ENCODE results near the gene PRR23E. TPM values are rescaled to one million over a fixed set of nuclear protein-coding genes. Genes with fewer than 3 reads are reported as not detected.

Gene PRR23E
- total and polyA plus RNA-seq, 2 donors from 2014 or later = not detected

DNA sequence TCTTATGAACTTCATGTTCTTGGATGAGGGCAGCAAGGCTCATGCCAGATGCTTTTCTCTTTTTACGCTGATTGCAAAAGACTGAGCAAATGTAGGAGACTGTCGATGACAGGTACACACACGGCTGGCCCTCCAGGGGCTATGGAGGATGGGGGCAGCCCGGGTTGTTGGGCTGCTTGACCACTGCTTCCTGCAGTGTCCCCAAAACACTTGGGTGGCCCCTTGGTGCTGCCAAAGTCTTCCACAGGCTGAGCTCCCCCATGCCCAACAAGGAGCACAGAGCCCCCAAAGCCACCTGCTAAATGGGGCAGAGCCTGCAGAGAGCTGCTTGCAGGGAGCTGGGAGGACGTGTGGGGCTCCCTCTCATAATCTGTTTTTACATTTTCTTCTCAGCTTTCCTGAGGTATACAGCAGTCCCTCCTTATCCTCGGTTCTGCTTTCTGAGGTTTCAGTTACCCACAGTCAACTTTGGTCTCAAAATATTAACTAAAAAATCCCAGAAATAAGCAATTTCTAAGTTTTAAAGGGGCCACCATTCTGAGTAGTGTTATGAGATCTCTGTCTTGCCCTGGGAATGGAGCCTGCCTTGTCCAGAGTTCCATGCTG, 7.3 kb downstream of the PRR23E start:
- Histone ChIP-seq H3K27me3 (ENCODE audit: control insufficient read depth, insufficient read depth, low read length) (no peaks in the 10 kb centered on the region), H3K9ac (ENCODE audit: low read length in 3 of 3) (no peak overlapping the region), H3K36me3 (ENCODE audit: control insufficient read depth in 2 of 3, insufficient read depth in 3 of 3, low read length in 3 of 3) (no peaks in the 10 kb centered on the region), H3K27ac (ENCODE audit: low read depth in 2 of 2, low read length in 2 of 2) (no peak overlapping the region), H3K4me1 (ENCODE audit: control insufficient read depth in 2 of 3, insufficient read depth in 2 of 3, low read depth in 1 of 3, low read length in 3 of 3) (no peaks in the 10 kb centered on the region), H3K9me3 (ENCODE audit: control insufficient read depth in 2 of 3, insufficient read depth in 1 of 3, low read length in 3 of 3) (peaks cover 0 to 3% (median 0%) of the 10 kb centered on the region in 3 donors), H3K4me3 (ENCODE audit: low read length in 3 of 3) (no peak overlapping the region)
- FAIRE-seq (no peak), DNase-seq (no peak)
- intact Hi-C loops (cut with DNase I) = no loop called here
- TF ChIP-seq, protein P1, sequence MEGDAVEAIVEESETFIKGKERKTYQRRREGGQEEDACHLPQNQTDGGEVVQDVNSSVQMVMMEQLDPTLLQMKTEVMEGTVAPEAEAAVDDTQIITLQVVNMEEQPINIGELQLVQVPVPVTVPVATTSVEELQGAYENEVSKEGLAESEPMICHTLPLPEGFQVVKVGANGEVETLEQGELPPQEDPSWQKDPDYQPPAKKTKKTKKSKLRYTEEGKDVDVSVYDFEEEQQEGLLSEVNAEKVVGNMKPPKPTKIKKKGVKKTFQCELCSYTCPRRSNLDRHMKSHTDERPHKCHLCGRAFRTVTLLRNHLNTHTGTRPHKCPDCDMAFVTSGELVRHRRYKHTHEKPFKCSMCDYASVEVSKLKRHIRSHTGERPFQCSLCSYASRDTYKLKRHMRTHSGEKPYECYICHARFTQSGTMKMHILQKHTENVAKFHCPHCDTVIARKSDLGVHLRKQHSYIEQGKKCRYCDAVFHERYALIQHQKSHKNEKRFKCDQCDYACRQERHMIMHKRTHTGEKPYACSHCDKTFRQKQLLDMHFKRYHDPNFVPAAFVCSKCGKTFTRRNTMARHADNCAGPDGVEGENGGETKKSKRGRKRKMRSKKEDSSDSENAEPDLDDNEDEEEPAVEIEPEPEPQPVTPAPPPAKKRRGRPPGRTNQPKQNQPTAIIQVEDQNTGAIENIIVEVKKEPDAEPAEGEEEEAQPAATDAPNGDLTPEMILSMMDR (IDR thresholded peaks at IDR 0.05; ENCODE audit: borderline replicate concordance, extremely low read depth, insufficient read depth) = no peak

DNA sequence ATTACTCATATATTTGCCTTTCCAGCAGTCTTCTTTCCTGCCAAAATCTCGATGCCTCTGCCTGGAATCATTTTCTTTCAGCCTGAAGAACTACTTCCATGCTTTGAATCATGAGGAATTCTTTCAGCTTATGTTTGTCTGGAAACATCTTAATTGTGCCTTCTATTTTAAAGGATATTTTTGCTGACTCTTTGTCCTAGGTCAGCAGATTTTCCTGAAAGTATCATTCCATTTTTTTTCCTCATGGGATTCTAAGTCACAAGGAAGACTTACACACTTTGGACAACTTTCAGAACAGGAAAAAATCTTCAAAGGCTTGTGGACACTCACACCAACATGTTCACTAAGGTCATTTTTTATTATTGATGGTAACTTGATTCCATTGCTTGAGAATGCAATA, 10.1 kb downstream of the PRR23E start:
- TF ChIP-seq, protein P1 (IDR thresholded peaks at IDR 0.05; ENCODE audit: borderline replicate concordance, extremely low read depth, insufficient read depth) = no peak
- Histone ChIP-seq H3K4me1 (ENCODE audit: control insufficient read depth in 2 of 3, insufficient read depth in 2 of 3, low read depth in 1 of 3, low read length in 3 of 3) (no peaks in the 10 kb centered on the region), H3K27me3 (ENCODE audit: control insufficient read depth, insufficient read depth, low read length) (no peaks in the 10 kb centered on the region), H3K4me3 (ENCODE audit: low read length in 3 of 3) (no peak overlapping the region), H3K9ac (ENCODE audit: low read length in 3 of 3) (no peak overlapping the region), H3K36me3 (ENCODE audit: control insufficient read depth in 2 of 3, insufficient read depth in 3 of 3, low read length in 3 of 3) (no peaks in the 10 kb centered on the region), H3K27ac (ENCODE audit: low read depth in 2 of 2, low read length in 2 of 2) (no peak overlapping the region), H3K9me3 (ENCODE audit: control insufficient read depth in 2 of 3, insufficient read depth in 1 of 3, low read length in 3 of 3) (peaks cover 0 to 3% (median 0%) of the 10 kb centered on the region in 3 donors)
- intact Hi-C loops (cut with DNase I) = no loop called here
- FAIRE-seq (no peak), DNase-seq (no peak)

DNA sequence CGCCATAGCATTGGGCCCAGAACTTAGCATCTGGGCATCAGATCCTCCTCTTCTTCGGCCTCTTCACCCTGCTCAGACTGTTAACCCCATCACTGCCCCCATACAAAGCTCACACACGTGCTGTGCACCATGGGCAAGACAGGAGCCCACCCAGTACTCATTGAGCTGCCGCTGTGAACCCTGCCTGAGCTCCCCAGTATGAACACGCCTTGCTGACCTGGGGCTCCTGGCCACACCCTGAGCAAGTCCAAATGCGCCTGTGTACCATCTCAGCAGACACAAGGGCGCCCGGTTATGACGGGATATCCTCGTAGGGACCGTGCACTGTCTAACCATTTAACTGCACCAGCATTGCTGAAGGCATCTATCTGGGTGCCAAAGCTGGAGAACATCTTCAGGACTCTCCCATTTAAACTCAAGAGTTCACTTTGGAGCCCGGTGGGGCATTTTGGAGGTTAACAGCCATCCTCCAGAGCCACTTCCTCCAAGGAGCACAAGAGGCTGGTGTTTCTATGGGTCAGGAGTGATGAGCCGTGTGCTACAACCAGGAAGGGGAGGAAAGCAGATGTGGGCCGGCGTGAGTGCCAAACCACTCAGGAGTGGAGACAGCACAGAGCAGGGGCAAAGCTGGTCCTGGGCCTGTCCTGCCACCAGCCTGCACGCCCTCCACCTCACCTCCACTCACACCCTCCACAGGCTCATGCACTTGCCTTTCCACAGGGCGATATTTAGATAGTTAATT, 12.1 kb downstream of the PRR23E start:
- Histone ChIP-seq H3K27me3 (ENCODE audit: control insufficient read depth, insufficient read depth, low read length) (no peaks in the 10 kb centered on the region), H3K9ac (ENCODE audit: low read length in 3 of 3) (no peak overlapping the region), H3K4me1 (ENCODE audit: control insufficient read depth in 2 of 3, insufficient read depth in 2 of 3, low read depth in 1 of 3, low read length in 3 of 3) (no peaks in the 10 kb centered on the region), H3K27ac (ENCODE audit: low read depth in 2 of 2, low read length in 2 of 2) (no peak overlapping the region), H3K4me3 (ENCODE audit: low read length in 3 of 3) (no peak overlapping the region), H3K36me3 (ENCODE audit: control insufficient read depth in 2 of 3, insufficient read depth in 3 of 3, low read length in 3 of 3) (no peaks in the 10 kb centered on the region), H3K9me3 (ENCODE audit: control insufficient read depth in 2 of 3, insufficient read depth in 1 of 3, low read length in 3 of 3) (peaks cover 0 to 3% (median 0%) of the 10 kb centered on the region in 3 donors)
- intact Hi-C loops (cut with DNase I) = no loop called here
- DNase-seq (no peak), FAIRE-seq (no peak)
- TF ChIP-seq, protein P1 (IDR thresholded peaks at IDR 0.05; ENCODE audit: borderline replicate concordance, extremely low read depth, insufficient read depth) = no peak
